Ramos (cell line): ENCODE data around the gene CGNL1.

Source experiments
- in situ Hi-C: fragments of 300-500 bp; cut with MboI; formaldehyde crosslinking; loops from one replicate; pipeline ENCODE4 v1.14.3; 2022; ENCODE audit warnings: low sequenced_read_pairs; ENCODE audit not compliant: unreplicated experiment

CGNL1 gene

DNA sequence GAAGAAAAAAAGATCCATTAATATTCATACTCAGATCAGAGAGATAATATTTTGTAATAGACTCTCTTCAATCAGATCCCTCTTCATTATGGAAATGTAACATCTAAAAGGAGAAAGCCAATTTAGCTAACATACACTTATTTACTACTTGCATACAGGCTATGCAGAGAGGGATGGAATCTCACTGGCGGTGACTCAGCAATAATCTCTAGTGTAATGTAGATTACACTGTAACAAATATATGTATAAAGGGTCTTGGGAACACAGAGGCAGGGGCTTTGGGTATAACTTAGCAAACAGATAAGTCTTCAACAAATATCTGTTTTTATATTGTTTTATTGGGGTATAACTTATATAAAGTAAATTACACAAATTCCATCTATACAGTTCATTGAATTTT is 69.6 kb downstream of the CGNL1 start:
- in situ Hi-C loops = no loop called here

DNA sequence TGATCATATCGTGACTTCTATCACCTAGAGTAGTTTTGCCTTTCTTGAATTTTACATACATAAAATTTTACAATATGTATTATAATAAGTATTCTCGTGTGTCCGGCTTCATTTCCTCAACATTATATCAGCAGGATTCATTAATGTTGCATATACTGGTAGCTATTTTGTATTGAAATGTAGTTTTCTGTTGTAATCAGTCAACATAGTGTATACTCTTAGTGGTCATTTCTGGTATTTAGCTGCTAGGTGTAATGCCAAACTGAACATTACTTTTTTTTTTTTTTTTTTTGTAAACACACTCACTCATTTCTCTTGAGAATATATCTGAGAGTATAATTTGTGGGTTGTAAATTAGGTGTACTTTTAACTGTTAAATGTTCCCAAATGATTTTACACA is 70.1 kb downstream of the CGNL1 start:
- in situ Hi-C loops = no loop called here

DNA sequence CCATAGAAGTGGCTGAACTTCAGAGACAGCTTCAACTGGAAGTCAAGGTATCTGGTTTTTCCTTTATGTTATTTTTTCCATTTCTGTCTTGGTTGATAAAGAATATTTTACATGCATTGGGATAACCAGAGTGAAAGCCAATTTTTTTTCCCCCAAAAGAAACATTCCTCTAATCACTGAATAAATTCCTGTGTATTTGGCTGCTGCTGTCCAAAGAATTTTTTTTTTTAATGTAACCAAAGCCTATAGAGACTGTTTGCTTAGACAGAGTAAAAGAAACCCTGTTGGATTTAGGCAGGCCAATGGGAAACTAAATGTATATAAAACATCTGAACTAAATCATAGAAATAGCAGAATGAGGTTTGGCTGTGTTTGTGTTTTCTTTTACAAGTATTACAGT is 75.2 kb downstream of the CGNL1 start:
- in situ Hi-C loops = no loop called here

DNA sequence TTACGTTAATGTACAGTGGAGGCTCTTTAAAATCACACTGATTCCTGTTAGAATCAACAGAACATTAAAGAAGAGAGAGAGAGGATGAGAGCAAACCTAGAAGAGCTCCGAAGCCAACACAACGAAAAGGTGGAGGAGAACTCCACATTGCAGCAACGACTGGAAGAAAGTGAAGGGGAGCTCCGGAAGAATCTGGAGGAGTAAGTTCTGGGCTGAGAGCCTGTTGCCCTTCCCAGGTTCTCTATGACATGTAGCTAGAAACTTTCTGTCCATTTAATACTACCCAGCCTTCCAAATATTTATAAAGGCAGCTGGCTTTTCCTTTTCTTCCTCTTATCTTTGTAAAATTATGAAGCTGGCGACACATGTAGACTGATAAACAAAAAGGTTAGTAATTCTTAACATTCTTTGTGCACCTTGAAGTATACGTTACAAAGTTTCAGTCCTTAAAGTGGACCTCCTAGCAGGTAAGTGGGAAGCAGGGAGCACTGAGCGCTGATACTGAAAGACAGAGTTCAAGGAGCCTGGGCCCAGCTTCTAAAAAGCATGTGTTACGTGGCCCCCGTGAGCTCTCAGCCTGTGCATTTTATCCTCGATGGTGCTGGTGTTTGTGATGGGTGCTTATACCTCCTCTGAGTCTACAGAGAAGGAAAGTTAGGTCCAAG is 75.9 kb downstream of the CGNL1 start:
- in situ Hi-C loops = no loop called here

DNA sequence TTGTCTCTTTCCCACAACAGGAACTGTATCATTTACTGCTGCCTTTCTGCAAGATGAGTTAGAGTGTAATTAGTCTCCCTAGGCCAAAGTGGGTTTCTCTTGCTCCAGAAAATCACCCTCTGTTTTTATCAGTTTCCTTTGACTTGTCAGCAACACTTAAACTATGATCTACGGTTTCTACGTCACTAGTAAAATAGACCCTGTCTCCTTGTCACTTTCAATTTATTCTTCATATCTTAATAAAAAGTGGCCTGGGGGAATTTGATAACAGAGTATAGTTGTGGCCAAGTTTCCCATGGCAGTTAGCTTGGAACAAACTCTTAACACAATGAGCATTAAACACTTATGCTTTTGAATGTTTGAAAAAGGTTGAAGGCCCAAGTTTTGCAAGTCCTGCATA is 79.6 kb downstream of the CGNL1 start:
- in situ Hi-C loops = no loop called here

DNA sequence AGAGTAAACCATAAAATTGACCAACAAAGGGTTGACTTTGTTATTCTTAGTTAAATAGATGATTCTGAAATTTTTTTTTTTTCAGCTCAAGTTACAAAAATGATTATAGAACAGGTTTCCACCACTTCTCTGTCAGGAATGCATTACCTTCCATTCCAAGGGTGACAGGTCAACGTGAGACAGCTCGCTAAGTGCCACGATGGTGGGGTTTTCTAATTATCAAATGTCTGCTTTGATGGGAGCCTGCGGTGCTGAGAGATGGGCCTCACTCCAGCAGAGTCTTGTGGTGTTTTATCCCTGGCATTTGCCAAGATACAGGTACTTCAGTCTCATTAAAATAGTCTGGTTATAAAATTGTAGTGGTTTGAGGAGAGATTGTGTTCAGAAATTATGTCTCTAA is 80.3 kb downstream of the CGNL1 start:
- in situ Hi-C loops = no loop called here

DNA sequence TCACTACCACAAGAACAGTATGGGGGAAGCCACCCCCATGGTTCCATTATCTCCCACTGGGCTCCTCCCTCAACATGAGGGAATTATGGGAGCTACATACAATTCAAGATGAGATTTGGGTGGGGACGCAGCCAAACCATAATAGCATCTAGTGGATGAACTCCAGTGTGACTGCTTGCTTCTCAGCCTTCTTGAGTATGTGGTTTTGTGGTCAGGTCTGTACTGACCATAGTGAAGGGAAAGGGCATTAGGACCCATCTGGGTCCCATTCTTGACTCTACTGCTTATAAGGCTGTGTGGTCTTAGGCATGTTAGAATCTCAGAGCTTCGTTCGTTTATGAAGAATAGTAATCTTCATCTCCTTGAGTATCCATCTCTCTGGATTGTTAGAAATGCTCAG is 81.4 kb downstream of the CGNL1 start:
- in situ Hi-C loops = no loop called here

DNA sequence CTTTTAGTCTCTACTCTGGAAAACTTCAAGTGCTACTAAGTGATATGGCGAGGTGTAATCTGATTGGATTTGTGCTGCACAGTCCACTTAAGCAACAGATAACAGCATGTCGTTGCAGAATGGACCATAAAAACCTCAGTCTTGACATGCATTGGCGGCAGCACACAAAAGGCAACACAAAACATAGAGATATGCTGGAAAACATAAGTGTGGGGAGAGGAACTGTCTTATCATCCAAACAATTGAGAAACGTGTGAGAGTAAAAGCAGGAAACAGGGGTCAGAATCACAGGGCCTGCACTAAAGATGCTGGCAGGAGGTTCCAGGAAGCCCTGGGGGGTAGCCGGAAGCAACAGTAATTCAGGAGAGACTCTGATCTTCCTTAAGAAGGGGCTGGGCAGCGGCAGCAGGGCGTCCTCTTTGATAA is 82.1 kb downstream of the CGNL1 start:
- in situ Hi-C loops = no loop called here

DNA sequence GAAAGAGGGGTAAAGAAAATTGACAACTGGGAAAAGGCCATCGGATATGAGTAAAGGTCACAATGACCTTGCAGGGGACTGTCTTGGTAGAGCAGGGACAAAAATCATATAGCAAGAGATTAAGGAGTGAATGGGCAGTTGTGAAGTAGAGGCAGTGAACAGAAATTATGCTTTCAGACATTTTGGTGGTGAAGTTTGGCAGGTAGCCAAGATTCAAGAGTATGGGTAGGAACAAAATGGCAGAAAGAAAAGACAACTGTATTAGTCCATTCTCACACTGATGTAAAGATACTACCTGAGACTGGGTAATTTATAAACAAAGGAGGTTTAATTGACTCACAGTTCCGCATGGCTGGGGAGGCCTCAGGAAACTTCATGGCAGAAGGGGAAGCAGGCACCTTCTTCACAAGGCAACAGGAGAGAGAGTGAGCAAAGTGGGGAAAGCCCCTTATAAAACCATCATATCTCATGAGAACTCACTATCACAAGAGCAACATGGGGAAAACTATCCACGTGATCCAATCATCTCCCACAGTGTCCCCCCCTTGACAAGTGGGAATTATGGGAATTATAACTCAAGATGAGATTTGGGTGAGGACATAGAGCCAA is 84.0 kb downstream of the CGNL1 start:
- in situ Hi-C loops = no loop called here

DNA sequence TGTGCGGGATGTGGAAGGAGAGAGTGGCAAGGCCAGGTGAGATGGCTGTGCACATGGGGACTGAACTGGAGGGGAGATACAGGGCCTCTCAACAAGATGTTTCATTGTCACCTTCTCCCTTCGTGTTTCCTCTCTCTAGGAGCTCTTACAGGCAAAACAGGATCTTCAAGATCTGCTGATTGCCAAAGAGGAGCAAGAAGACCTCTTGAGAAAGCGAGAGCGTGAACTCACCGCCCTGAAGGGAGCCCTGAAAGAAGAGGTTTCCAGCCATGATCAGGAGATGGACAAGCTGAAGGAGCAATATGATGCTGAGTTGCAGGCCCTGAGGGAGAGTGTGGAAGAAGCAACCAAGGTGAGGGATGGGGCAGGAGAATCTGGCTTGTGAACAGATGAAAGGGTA is 85.2 kb downstream of the CGNL1 start:
- in situ Hi-C loops = no loop called here

DNA sequence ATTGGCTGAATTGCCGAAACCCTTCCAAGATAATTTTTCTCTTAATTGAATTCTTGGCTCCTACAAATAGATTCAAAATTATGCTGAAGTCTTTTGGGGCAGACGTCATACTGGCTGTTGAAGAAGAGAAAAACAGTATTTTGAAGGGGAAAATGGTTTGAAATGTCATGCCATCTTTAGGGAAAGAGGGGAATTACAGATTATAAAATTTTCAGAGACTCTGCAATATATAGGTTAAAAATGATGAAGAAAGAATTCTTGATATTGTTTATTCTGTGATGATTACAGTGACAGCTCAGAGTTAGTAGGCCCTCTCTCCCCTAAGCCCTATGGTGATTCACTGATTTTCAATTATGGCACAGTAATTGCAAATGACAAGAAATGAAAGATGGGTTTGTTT is 86.1 kb downstream of the CGNL1 start:
- in situ Hi-C loops = no loop called here

DNA sequence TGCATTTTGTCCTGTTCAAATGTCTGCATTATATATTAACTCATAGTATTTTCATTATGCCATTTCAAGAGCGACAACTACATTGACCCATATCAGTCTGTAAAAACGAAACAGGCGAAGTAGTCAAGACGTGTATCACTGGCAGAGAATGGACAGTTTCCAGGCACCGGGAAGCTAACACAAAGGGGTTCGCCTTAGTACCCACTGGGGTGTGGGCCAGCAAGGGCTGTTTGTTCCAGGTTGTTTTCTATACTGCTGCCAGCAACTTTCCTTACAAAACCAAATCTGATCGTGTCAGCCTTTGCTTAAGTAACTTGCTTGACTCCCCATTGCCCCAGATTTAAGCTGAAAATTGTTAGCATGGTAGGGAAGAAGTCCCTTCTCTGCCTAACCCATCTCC is 87.1 kb downstream of the CGNL1 start:
- in situ Hi-C loops = no loop called here

DNA sequence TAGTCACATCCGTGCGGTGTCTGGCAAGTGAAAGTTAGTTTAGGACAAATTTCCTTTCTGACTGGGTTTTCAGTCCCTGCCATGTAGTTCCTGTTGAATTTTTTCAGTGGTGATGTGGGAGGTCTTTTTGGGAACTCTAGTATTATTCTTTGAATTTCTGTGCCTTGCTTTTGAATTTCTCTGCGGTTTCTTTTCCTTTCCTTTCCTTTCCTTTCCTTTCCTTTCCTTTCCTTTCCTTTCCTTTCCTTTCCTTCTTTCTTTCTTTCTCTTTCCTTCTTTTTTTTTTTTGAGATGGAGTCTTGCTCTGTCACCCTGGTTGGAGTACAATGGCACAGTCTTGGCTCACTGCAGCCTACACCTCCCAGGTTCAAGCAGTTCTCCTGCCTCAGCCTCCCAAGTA is 88.2 kb downstream of the CGNL1 start:
- in situ Hi-C loops = no loop called here

DNA sequence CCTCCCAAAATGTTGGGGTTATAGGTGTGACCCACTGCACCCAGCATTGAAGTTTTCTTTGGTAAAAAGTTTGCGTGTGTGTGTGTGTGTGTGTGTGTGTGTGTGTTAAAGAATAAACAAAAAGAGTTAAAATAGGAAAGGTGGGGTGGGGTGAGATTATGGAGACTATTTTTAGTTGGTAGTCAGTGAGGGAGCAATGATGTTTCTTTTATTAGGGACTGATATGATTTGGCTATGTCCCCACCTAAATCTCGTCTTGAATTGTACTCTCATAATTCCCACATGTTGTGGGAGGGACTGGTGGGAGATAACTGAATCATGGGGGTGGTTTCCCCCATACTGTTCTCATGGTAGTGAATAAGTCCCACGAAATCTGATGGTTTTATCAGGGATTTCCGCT is 92.2 kb downstream of the CGNL1 start:
- in situ Hi-C loops = no loop called here

DNA sequence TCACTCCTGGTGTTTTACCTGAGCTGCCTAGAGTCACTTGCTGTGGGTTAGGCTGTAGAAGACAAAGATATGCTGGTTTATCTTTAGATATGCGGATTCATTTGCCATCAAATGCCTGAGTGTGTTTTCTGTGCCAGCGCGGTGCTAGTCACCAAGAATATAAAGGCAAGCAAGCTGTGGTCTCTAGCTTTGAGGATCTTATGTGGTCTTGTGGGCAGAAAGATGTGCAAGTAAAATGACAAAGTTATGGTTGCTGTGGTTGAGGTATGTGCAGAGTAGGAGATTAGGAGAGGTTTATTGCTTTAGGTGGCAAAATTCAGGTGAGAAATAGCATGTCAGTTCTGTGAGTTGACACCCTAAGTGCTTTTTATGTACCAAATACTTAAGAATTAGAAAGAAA is 94.2 kb downstream of the CGNL1 start:
- in situ Hi-C loops = no loop called here

DNA sequence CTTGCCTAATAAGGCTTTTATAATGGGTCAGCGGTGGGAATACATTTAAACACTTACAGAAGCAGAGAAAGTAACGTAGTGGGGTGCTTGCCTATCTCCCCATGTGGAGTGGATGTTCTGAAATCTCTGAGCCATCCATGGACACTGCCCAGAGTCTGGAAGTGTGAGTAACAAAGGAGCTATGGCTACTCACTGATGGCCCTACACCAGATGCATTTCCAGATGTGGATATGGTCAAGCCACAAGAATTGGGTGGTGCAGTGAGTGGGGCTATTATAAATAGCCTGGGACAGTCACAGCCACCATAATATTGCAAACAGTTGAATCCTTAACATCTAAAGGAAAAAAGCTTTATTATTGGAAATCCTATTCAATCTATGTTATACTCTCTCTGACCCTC is 96.6 kb downstream of the CGNL1 start:
- in situ Hi-C loops = no loop called here

DNA sequence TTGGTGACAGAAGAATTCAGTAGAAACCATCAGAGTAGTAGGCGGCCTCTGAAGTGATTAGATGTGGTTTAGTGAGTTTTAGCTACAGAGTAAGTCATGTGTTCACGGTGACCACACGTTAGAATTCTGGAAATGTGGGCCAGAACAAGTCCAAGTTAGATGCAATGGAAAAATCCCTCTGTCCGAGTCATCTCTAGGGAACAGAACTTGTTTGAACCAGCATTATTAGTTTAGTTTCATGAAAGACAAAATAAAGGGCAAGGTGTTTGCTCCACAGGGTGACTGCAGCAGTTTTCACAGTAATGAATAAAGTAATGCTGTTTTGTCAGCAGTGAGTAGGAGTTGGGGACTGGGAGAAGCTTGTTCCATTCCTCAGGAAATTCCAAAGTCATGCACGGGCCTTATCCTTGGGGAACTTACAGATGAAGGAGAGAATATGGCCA is 100.2 kb downstream of the CGNL1 start:
- in situ Hi-C loops = no loop called here

DNA sequence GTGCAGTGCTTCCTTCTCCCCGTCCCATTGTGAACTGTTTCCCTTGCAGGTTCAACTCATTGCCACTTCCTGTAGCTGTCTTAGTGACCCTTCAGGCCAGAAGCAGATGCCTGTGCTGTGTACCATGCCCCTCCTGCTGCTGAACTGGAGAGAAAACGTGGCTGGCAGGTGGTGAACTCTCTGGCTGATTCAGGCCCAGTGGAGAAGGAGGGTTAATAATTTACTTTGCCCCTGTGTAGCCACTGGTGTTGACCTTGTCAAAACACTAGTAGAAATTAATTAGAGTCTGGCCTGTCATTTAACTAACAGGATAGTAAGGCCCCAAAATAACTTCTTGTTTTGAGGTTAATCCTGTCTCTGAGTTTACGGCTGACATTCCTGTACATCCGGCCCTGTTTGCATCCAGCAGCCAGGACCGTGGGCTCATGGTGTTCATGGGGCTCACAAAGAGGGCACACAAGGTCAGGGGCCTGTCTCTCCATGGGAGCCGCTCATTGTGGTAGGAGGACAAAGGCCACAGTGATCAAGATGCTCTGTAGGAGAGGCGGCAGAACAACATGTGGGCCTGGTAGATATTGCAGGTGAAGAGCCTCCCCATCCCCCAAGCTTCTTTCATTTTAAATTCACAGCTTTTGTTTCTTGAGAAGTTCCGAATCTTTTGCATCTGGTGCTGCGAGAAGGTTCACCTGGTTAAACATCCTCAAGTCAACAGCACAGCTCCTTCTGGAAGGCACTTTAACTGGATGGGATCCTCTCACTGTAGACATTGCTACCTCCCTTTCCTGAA is 101.6 kb downstream of the CGNL1 start:
- in situ Hi-C loops = no loop called here

DNA sequence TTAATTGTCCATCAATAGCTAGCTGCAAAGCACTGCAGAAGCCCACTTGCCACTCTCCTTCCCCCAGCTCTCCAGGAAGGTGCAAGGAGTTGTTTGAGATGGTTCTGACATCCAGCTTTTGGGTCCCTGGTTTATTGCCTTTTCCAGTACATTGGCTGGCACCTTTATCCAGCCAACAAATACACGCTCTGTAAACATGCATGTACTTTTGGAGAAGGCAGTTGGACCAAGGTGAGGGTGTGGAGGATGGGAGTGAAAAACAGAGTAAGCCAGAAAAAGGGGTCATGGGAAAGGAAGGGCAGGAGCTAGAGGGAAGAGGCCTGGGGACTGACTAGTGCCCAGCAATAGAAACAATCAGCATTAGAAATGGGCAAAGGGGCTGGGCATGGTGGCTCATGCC is 102.7 kb downstream of the CGNL1 start:
- in situ Hi-C loops = no loop called here

DNA sequence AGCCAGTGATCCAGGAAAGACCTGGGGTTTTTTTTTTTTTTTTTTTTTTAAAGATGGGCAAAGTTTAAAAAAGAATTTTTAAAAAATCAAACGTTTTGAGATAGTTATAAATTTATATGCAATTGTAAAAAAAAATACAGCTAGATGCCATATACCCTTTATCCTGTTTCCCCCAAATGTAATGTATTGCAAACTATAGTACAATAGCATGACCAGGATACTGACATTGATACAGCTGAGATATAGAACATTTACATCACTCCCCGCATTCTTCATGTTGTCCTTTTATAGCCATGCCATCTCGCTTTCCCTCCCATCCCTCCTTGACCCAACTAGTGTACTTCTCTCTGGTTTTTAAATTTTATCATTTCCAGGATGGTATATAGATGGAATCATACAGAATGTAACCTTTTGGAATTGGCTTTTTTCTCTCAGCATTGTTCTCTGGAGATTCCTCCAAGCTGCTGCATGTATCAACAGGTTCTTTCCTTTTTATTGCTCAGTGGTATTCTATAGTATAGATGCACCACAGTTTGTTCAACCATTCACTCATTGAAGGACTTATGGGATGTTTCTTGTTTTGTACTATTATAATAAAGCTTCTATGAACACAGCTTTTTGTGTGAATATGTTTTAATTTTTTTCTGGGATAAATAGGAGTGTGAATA is 104.9 kb downstream of the CGNL1 start:
- in situ Hi-C loops = no loop called here

DNA sequence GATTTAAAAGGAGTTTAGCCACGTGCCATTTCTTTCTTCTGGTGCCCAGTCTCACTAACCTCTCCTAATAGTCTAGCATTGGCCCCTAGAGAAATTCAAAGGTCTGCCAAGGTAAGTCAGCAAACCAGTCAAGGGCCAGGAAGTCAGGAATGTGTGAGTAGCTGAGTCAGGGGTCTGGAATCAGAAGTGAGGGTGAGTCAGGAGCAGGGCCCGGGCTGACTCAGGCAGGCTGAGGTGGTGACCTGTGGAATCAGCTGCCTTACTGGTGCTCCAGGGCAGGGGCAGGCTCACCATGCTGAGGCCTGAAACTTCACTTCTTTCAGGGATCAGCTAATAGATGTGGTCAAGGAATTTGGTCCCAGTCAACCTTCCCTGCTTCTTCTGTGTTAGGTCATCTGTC is 109.6 kb downstream of the CGNL1 start:
- in situ Hi-C loops = no loop called here
